Measurements from ENCODE around the gene ADAMTS14. TPM values are rescaled to one million over a fixed set of nuclear protein-coding genes. Genes with fewer than 3 reads are reported as not detected.

The ADAMTS14 gene
- polyA plus RNA-seq, 4 donors: 1.2 to 2.0 (median 1.3) TPM

DNA sequence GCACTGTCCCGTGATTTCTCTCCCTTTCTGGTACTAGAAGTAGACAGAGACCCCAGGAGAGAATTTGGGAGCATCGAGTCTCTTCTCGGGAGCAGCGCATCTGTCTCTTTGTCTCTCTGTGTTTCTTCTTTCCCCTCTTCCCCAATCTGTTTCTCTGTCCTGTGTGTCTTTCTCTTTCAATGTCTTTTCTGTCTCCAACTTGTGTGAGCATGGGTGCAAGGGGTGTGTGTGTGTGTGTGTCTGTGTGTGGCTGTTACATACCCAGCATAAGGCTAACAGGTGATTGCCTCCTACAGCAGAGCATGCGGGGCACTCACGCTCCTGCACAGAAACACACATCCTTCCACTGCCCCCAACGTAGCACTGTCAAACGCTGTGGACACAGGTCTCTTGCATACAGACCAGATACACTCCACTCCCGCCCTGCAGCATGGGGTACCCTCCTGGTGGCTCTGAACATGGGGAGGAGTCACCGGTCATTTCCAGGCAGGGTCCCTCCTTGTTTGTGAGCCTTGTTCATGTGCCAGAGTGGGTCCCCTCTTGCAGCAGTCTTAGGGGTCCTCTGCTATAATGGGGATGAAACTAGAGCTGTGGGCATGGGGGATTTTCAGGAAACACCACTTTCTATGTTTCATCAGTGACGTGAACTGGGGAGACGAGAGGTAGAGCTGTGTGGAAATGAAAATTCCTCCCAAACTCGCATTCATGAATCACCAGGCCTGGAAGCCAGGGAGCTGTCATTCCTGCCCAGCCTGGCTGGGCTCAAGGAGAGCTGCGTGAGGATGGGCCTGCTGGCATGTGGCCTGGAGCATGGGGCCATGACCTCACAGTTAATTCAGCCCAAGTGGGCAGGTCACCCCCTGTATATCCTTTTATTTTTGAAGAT lies 980 bp downstream of the ADAMTS14 start:
- no peak for DNase-seq (ENCODE audit: low read depth in 4 of 4, low spot score in 3 of 4)

GRCh38 chr10:70673929-70674559 lies 1.7 kb downstream of the ADAMTS14 start:
- DNase-seq (ENCODE audit: low read depth in 4 of 4, low spot score in 3 of 4): no peak

DNA sequence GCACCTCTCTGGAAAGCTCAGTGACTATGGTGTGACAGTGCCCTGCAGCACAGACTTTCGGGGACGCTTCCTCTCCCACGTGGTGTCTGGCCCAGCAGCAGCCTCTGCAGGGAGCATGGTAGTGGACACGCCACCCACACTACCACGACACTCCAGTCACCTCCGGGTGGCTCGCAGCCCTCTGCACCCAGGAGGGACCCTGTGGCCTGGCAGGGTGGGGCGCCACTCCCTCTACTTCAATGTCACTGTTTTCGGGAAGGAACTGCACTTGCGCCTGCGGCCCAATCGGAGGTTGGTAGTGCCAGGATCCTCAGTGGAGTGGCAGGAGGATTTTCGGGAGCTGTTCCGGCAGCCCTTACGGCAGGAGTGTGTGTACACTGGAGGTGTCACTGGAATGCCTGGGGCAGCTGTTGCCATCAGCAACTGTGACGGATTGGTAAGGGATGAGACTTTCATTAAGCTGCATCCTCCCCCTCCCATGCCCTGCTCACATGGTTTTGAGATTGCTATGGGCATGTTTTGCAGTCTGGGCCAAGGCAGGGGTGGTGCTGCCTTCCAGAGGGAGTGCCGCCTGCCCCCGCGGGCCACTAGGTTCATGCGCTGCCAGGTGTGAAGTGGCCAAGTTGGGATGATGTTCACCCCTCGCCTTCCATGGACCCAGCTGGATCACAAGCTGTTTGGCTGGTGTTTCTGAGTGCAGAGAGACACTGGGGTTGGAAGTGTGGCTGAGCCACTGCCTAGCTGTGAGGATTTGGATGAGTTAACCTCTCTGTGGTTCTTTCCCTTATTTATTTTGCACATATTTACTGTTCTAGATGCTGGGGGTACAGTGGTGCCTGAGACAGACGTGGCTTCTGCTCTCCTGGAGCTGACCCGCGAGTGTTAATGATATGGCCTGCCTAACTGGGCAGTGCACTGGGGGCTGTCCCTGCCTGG lies 2.5 kb downstream of the ADAMTS14 start:
- DNase-seq (ENCODE audit: low read depth in 4 of 4, low spot score in 3 of 4): no peak

GRCh38 chr10:70675496-70676161 lies 3.3 kb downstream of the ADAMTS14 start:
- no peak for DNase-seq (ENCODE audit: low read depth in 4 of 4, low spot score in 3 of 4)

- no peak for DNase-seq (ENCODE audit: low read depth in 4 of 4, low spot score in 3 of 4)
Measured at GRCh38 chr10:70676511-70676910, 4.2 kb downstream of the ADAMTS14 start.

DNA sequence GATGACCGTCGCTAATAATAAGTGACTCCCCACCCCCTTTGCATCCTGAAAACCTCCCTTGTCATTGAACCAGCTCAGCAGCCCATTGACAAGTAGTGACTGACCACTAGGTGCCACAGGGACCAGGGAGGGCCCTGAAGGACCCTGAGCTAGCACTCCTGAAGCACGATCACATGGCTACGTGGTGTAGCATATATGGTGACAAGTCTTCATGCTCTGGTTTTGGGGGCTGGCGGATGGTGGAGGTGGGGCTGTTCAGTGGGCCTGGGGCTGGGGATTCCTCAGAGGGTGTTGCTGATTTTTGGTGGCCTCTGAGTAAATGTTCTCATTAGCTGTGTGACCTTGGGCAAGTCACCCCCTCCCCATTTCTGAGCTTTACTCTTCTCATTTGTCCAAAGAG lies 4.7 kb downstream of the ADAMTS14 start:
- no peak for DNase-seq (ENCODE audit: low read depth in 4 of 4, low spot score in 3 of 4)

DNA sequence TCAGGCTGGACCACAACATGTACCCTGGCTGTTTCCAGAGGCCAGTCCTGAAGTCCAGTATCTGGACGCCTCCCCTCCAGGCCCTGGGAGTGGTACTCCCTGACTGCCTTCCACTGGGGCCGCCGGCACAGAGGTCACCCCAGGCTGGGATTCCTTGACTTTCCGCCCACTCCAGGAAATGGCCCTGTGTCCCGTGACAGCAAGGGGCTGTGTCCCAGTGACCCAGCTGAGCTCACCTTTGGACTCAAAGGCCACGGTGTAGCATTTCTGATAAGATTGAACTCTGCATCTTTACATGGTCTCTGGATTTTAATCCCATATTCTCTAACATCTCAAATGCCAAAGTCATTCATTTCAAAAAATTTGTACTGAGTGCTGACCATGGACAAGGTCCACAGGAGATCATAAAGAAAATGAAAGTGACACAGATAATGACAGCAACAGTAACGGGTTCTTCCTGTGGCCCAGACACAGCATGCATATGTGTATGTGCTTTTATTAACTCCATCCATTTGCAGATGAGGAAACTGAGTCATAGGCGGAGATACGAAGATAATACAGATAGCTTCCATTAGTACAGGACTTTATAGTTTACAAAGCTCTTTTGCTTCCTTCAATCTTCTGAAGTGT lies 5.4 kb downstream of the ADAMTS14 start:
- DNase-seq (ENCODE audit: low read depth in 4 of 4, low spot score in 3 of 4): no peak

DNA sequence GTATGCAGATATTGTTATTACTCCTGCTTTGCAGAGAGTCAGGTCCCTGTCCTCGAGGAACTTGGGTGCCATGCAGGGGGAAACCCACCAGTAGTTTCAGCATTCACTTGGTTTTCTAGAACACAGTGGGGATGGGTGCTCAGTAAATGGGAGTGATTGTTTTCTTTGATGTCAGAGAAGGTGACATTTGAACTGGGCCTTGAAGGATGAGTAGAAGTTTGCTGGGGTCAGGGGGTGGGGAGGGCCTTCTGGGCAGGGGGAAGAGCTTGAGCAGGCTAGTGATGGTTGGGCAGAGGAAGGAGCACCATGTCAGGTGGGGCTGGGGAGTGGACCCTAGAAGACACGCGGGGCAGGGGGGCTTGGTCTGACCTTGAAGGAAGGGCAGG lies 5.9 kb downstream of the ADAMTS14 start:
- DNase-seq (ENCODE audit: low read depth in 4 of 4, low spot score in 3 of 4): no peak

DNA sequence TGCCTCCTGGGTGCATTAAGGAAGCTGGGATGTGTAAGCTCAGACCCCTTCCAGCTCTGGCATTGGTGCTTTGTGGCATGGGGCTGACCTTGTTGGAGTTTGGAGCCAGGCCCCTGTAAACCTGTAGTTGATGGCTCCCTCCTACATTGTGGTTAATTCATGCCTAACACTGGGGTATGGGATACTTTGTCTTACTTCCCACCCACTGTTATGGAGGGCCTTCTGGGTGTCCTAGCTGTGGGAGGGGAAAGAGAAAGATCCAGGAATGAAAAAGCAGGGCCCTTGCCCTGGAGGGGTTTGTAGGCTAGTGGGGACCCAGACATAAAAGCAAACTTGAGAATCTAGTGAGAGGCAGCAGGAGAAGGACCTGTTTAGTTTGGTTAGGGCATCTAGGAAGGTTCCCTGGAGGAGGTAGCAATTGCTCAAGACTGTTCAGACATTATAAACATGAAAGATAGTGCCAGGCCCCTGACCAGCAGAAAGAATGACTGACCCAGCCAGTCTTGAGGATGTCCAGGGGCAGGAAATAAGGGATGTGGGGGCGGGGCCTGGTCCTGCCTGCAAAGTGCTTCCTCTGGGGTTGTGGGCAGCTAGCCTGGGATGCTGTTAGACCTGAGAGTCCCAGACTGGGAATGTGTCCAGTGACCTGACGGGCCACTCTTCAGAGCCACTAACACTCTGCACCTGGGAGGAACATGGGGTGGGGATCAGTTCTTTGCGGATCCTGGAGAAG lies 6.6 kb downstream of the ADAMTS14 start:
- no peak for DNase-seq (ENCODE audit: low read depth in 4 of 4, low spot score in 3 of 4)

DNA sequence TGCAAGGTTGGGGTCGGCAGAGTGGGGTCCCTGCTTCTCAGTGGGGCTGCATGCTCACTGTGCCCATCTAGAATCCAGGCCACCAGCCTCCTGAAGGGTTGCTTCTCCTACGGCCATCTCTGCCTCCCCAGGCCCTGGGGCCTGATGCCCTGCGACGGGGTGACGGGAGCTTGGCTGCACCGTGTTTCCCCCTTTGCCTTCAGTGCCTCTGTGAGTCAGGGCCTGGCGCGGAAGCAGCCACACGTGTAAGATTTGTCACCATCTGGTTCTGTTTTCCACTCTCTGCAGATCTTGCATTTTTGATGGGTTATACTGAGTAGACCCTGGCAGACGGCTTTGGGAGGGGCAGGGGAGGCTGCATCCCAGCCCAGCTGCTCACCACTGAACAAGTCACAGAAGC lies 7.2 kb downstream of the ADAMTS14 start:
- DNase-seq (ENCODE audit: low read depth in 4 of 4, low spot score in 3 of 4): no peak

GRCh38 chr10:70680899-70681730 lies 8.8 kb downstream of the ADAMTS14 start:
- no peak for DNase-seq (ENCODE audit: low read depth in 4 of 4, low spot score in 3 of 4)

DNA sequence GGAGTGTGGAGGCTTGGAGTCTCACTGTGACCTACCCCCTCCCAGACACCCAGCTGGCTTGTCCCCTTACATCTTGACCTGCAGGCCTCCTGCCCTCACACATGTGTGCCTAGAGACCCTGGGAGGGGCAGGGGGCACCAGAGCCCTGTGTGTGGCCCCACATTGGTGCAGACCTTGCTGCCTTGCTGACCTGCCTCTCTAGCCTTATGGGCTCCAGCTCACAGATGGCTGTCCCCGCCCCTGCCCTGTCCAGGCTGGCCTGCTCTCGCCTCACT lies 9.4 kb downstream of the ADAMTS14 start:
- DNase-seq (ENCODE audit: low read depth in 4 of 4, low spot score in 3 of 4): no peak

- no peak for DNase-seq (ENCODE audit: low read depth in 4 of 4, low spot score in 3 of 4)
Measured at GRCh38 chr10:70682920-70683600, 10.8 kb downstream of the ADAMTS14 start.

DNA sequence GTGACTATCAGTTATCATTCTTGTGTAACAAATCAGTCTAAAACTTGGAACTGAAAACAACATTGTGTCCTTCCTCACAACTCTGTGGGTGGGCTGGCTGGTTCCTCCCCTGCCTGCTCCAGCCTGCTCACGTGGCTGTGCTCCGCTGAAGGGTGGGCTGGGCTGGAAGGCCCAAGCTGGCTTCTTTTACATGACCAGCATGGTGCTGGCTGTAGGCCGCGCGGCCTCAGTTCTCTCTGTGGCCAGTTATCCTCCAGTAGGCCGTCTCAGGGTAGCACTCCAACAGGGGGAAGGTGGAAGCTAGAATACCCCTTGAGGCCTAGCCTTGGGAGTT lies 11.3 kb downstream of the ADAMTS14 start:
- DNase-seq (ENCODE audit: low read depth in 4 of 4, low spot score in 3 of 4): no peak

GRCh38 chr10:70683940-70684339 lies 11.6 kb downstream of the ADAMTS14 start:
- DNase-seq (ENCODE audit: low read depth in 4 of 4, low spot score in 3 of 4): no peak

DNA sequence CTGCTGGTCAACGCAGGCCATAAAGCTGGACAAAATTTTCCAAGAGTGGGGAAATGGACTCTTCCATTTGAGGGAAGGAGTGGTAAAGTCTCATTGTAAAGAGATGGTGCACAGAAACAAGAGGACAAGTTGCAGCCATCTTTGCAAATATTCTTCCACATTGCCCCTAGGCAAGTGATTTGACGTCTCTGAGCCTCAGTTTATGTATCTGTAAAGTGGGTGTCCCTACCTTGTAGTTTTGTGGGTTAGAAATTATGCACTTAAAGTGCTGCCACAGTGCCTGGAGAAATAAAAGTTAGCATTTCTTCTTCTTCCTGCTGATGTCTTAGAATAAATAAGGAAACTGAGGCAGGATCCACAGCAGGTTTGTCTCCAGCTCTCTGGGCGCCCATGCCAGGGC lies 12.1 kb downstream of the ADAMTS14 start:
- DNase-seq (ENCODE audit: low read depth in 4 of 4, low spot score in 3 of 4): no peak

- no peak for DNase-seq (ENCODE audit: low read depth in 4 of 4, low spot score in 3 of 4)
Measured at GRCh38 chr10:70684839-70685454, 12.6 kb downstream of the ADAMTS14 start.

DNA sequence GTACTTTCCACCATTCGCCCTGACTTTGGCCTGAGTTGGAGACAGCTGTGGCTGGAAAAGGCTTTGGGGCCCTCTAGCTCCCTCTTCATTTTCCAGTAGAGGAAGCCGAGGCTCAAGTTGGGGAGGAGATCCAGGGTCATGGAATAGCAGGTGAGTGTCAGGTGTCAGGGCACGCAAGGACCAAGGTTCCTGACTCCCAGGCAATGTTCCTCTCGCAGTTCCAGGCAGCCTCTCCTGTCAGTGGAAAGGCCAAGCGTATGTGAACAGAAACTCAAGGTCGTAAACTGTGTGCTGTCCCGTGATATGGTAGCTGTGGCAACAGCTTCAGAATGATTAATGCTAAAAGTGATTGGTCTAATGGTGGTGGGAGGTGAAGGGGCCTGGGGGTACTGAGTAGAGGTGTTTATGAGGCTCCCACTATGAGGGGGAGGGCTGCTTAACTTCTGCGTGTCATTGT lies 13.2 kb downstream of the ADAMTS14 start:
- no peak for DNase-seq (ENCODE audit: low read depth in 4 of 4, low spot score in 3 of 4)

Measured in left renal pelvis (tissue), 4 donors.